Measurements from ENCODE around the gene MLNR. TPM values are rescaled to one million over a fixed set of nuclear protein-coding genes. Genes with fewer than 3 reads are reported as not detected.

The MLNR gene
- total RNA-seq, 1 experiment from 2014 or later: not detected

DNA sequence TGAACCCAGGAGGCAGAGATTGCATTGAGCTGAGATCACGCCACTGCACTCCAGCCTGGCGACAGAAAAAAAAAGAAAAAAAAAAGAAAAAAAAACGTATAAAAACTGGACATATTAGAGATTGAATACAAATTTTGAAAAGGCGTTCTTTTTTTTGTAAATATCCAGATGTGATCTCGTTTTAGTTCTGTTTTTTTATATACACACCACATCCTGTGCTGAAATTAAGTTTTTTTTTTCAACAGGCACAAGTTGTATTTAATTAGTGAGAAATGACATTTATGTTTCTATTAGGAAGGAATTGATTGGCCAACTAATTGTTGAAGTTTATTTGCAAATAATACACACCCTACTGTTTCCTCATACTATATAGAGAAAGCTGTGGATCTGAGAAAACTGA lies 31.2 kb downstream of the MLNR start (continued):
- no peak for TF ChIP-seq TCF7L2 (IDR thresholded peaks at IDR 0.05; ENCODE audit: borderline replicate concordance, extremely low read depth, insufficient read depth, insufficient read length)
- no peak for TF ChIP-seq POLR2A (IDR thresholded peaks at IDR 0.05; ENCODE audit: borderline replicate concordance, extremely low read depth, insufficient read depth, insufficient read length)
- TF ChIP-seq SRF (IDR thresholded peaks at IDR 0.05; ENCODE audit: low read depth): no peak
- no peak for TF ChIP-seq POLR2AphosphoS5 (IDR thresholded peaks at IDR 0.05; ENCODE audit: low read depth, low read length)
- no peak for TF ChIP-seq CEBPB (IDR thresholded peaks at IDR 0.05; ENCODE audit: low read depth)
- TF ChIP-seq FOSL1 (IDR thresholded peaks at IDR 0.05; ENCODE audit: low read depth): no peak
- TF ChIP-seq CBX3 (IDR thresholded peaks at IDR 0.05; ENCODE audit: low read depth): no peak
- no peak for TF ChIP-seq ZNF274 (IDR thresholded peaks at IDR 0.05; ENCODE audit: low read depth, low read length)
- TF ChIP-seq YY1 (IDR thresholded peaks at IDR 0.05; ENCODE audit: extremely low read depth, insufficient replicate concordance, low read depth, low read length): no peak

GRCh38 chr13:49253310-49253709 lies 33.2 kb downstream of the MLNR start:
- CTCF ChIA-PET: no interaction called here

More at GRCh38 chr13:49253310-49253709, 33.2 kb downstream of the MLNR start:
- POLR2A ChIA-PET: no interaction called here
- intact Hi-C loops (cut with micrococcal nuclease): no loop called here
- TF ChIP-seq SRF (IDR thresholded peaks at IDR 0.05; ENCODE audit: low read depth): no peak
- no peak for TF ChIP-seq ELF1 (IDR thresholded peaks at IDR 0.05; ENCODE audit: borderline replicate concordance, low read depth)
- no peak for TF ChIP-seq CTCF (IDR thresholded peaks at IDR 0.05 in 2 of 3, conservative IDR thresholded peaks at IDR 0.05 in 1 of 3; ENCODE audit: borderline replicate concordance in 1 of 3, insufficient read depth in 1 of 3, low read depth in 2 of 3, low read length in 2 of 3)
- TF ChIP-seq CBX3 (IDR thresholded peaks at IDR 0.05; ENCODE audit: low read depth): no peak
- no peak for TF ChIP-seq ZNF274 (IDR thresholded peaks at IDR 0.05; ENCODE audit: low read depth, low read length)
- TF ChIP-seq POLR2AphosphoS5 (IDR thresholded peaks at IDR 0.05; ENCODE audit: low read depth, low read length): no peak
- TF ChIP-seq ZFX (IDR thresholded peaks at IDR 0.05): no peak
- TF ChIP-seq REST (IDR thresholded peaks at IDR 0.05; ENCODE audit: low read depth): no peak
- no peak for TF ChIP-seq FOSL1 (IDR thresholded peaks at IDR 0.05; ENCODE audit: low read depth)
- no peak for TF ChIP-seq MAX (IDR thresholded peaks at IDR 0.05)
- no peak for TF ChIP-seq YY1 (IDR thresholded peaks at IDR 0.05; ENCODE audit: extremely low read depth, insufficient replicate concordance, low read depth, low read length)
- no peak for TF ChIP-seq EGR1 (IDR thresholded peaks at IDR 0.05; ENCODE audit: low read depth)
- no peak for TF ChIP-seq TCF7L2 (IDR thresholded peaks at IDR 0.05; ENCODE audit: borderline replicate concordance, extremely low read depth, insufficient read depth, insufficient read length)
- TF ChIP-seq, protein P1, sequence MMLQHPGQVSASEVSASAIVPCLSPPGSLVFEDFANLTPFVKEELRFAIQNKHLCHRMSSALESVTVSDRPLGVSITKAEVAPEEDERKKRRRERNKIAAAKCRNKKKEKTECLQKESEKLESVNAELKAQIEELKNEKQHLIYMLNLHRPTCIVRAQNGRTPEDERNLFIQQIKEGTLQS (IDR thresholded peaks at IDR 0.05): no peak
- TF ChIP-seq JUND (IDR thresholded peaks at IDR 0.05): no peak
- no peak for TF ChIP-seq RAD21 (IDR thresholded peaks at IDR 0.05; ENCODE audit: low read depth)
- no peak for TF ChIP-seq SIN3A (IDR thresholded peaks at IDR 0.05; ENCODE audit: low read depth)
- no peak for TF ChIP-seq SP1 (IDR thresholded peaks at IDR 0.05; ENCODE audit: low read depth)
- no peak for TF ChIP-seq CEBPB (IDR thresholded peaks at IDR 0.05; ENCODE audit: low read depth)
- TF ChIP-seq POLR2A (IDR thresholded peaks at IDR 0.05; ENCODE audit: borderline replicate concordance, extremely low read depth, insufficient read depth, insufficient read length): no peak
- DNase-seq (ENCODE audit: low read depth, low spot score): no peak
- Histone ChIP-seq H3K4me2 (ENCODE audit: low read length) (no peak overlapping the region), H3K27ac (ENCODE audit: low read depth, low read length) (no peak overlapping the region), H3K9me2 (ENCODE audit: insufficient read depth) (no peaks in the 10 kb centered on the region), H4K20me1 (ENCODE audit: insufficient read depth) (no peaks in the 10 kb centered on the region), H3K9ac (ENCODE audit: low read length) (no peak overlapping the region), H3K27me3 (ENCODE audit: insufficient read depth, low read length) (no peaks in the 10 kb centered on the region), H2AFZ (ENCODE audit: low read depth, low read length, poor library complexity, severe bottlenecking) (no peak overlapping the region), H3K4me3 (replicated peaks in 1 of 2; ENCODE audit: low read depth in 1 of 2, low read length in 2 of 2) (no peak overlapping the region), H3K79me2 (ENCODE audit: insufficient read depth, low read length) (peaks cover 15% of the 10 kb centered on the region), H3K36me3 (ENCODE audit: control insufficient read depth in 1 of 2, insufficient read depth in 2 of 2, low read length in 2 of 2) (peaks cover 5 to 12% of the 10 kb centered on the region in 2 experiments; a peak in 2 of 4 replicates), H3K9me3 (ENCODE audit: control insufficient read depth in 1 of 2, insufficient read depth in 1 of 2, low read depth in 1 of 2, low read length in 2 of 2) (no peaks in the 10 kb centered on the region), H3K4me1 (ENCODE audit: control insufficient read depth in 1 of 2, insufficient read depth in 2 of 2, low read length in 2 of 2) (peaks cover 0 to 9% of the 10 kb centered on the region in 2 experiments; a peak in 3 of 4 replicates)
- ATAC-seq: no peak
- BruUV-seq (replicated peaks): no TSS peak
- RAD21 ChIA-PET (ENCODE audit: low non-redundant PET in 1 of 2, low total read pairs in 2 of 2, uncharacterized antibody in 2 of 2, unreplicated experiment in 2 of 2): no interaction called here
